Kidney epithelial cell (primary cell): ENCODE data around the gene GCNT4. TPM values are rescaled to one million over a fixed set of nuclear protein-coding genes. Genes with fewer than 3 reads are reported as not detected.
"Not testable (repeated sequence)": the region's sequence is repeated elsewhere in the genome, so short reads cannot be mapped to it uniquely, and the experiment has no call there.

ENCODE experiments used
- DNase-seq: peaks from one replicate; pipeline ENCODE4 v3.0.0-alpha.2; 2010; ENCODE audit warnings: low read depth
- H3K27me3 ChIP-seq: 2 replicates; pipeline ENCODE4 v1.6.0; 2011; ENCODE audit warnings: low read length; ENCODE audit not compliant: control insufficient read depth, insufficient read depth
- H3K36me3 ChIP-seq: 2 replicates; pipeline ENCODE4 v1.5.1; 2011; ENCODE audit warnings: low read length; ENCODE audit not compliant: control insufficient read depth, insufficient read depth
- H3K4me3 ChIP-seq: 2 replicates; pipeline ENCODE4 v1.5.1; 2011; ENCODE audit warnings: low read depth, mild to moderate bottlenecking, control low read depth, low read length
- CTCF ChIP-seq: IDR thresholded peaks from 2 replicates; pipeline ENCODE4 v1.5.1; 2011; ENCODE audit warnings: mild to moderate bottlenecking, moderate library complexity, low read length, control low read depth, inconsistent platforms; ENCODE audit not compliant: insufficient read depth, poor library complexity, severe bottlenecking
- total RNA-seq: library from RNA; depleted of rRNA; stranded (reverse); fragments of >200 nt; gene quantifications from 2 replicates; pipeline ENCODE4 v1.2.3, GENCODE V29; 2015

The GCNT4 gene
- total RNA-seq: 3.2 and 3.8 TPM in 2 replicates

- no peak for DNase-seq
- H3K36me3 ChIP-seq: no peaks in the 10 kb centered on the region
- TF ChIP-seq CTCF: no peak
- H3K4me3 ChIP-seq: peak within 1 kb of the TSS; percentile 75
- H3K27me3 ChIP-seq: no peaks in the 10 kb centered on the region
These were observed at the start of gene GCNT4 for GRCh38 chr5:75052192-75053053. TSS of gene GCNT4 (minus strand) at chr5:75052558. CDS start at chr5:75030037, 22,521 bp downstream.

GRCh38 chr5:75095956-75096355 lies 43.6 kb upstream of the GCNT4 start:
- H3K27me3 ChIP-seq, H3K36me3 ChIP-seq, H3K4me3 ChIP-seq, DNase-seq: not testable (repeated sequence)

DNA sequence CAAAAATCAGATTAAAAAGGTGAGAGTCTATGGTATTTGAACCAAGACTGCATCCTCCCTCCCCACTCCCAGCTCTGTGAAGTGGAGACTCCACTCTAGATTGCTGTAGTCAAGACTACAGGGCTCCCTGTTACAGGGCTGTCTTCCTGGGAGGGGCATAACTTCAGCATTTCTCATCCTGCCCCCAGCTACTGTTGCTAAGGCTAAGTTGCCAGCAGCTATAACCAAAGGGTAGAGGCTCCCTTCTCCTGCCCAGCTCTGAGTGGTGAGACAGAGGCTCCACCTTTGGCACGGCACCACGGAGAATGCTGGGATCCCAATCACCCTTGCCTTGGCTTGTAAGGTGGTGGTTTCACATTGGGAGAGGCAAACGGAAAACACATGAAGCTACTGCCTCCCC lies 39.2 kb upstream of the GCNT4 start:
- H3K36me3 ChIP-seq: no peaks in the 10 kb centered on the region
- DNase-seq: no peak
- H3K27me3 ChIP-seq: no peaks in the 10 kb centered on the region
- H3K4me3 ChIP-seq: no peak overlapping the region
- TF ChIP-seq CTCF: no peak

- no peak for TF ChIP-seq CTCF
- Histone ChIP-seq H3K4me3 (no peak overlapping the region), H3K36me3 (no peaks in the 10 kb centered on the region), H3K27me3 (no peaks in the 10 kb centered on the region)
- no peak for DNase-seq
These were observed 37.3 kb upstream of the GCNT4 start for GRCh38 chr5:75089662-75090061.

DNA sequence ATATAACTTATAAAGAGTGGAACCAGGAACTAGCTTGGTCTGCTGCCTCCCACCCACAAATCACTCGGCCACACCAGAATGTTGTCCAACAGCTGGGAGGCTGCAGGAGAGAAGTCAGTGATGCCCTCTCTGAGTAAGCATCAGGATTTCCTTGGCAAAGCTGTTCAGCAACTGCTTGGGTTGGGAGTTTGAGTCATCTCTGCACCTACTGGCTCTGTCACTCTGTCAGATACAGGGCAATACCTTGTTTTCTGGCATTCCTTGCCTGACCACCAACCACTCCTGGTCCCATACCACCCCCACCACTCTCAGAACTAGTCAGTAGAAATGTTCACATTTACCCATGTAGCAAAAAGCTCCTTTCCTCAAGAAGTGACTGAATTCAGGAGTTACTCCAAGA lies 36.8 kb upstream of the GCNT4 start:
- no peaks in the 10 kb centered on the region for H3K27me3 ChIP-seq
- no peak overlapping the region for H3K4me3 ChIP-seq
- no peak for TF ChIP-seq CTCF
- DNase-seq: peak; percentile 52
- H3K36me3 ChIP-seq: no peaks in the 10 kb centered on the region

GRCh38 chr5:75088648-75089047 lies 36.3 kb upstream of the GCNT4 start:
- Histone ChIP-seq H3K36me3 (no peaks in the 10 kb centered on the region), H3K27me3 (no peaks in the 10 kb centered on the region), H3K4me3 (no peak overlapping the region)
- no peak for TF ChIP-seq CTCF
- no peak for DNase-seq
